ENCODE results near the gene CMPK1.

- TF ChIP-seq EZH2 (IDR thresholded peaks at IDR 0.05; ENCODE audit: insufficient read depth, poor library complexity, severe bottlenecking), result no peak
- TF ChIP-seq EZH2phosphoT487 (IDR thresholded peaks at IDR 0.05; ENCODE audit: insufficient read depth, low read depth), result no peak
Measured at GRCh38 chr1:47406966-47407365, 73.4 kb downstream of the CMPK1 start.
